ENCODE data around the gene RUFY1. TPM values are rescaled to one million over a fixed set of nuclear protein-coding genes. Genes with fewer than 3 reads are reported as not detected.
"Not testable (repeated sequence)": the region's sequence is repeated elsewhere in the genome, so short reads cannot be mapped to it uniquely, and the experiment has no call there.

The RUFY1 gene
- total RNA-seq, 1 donor from 2014 or later: 56.7 TPM

- TF ChIP-seq CTCF (IDR thresholded peaks at IDR 0.05): no peak
- intact Hi-C loops (cut with DNase I): no loop called here
- H3K4me1 ChIP-seq: peaks cover 20% of the 10 kb centered on the region
- H3K4me3 ChIP-seq: no peak overlapping the region
- no peak overlapping the region for H3K27ac ChIP-seq
- H3K9me3 ChIP-seq: no peaks in the 10 kb centered on the region
- no peaks in the 10 kb centered on the region for H3K36me3 ChIP-seq
- DNase-seq: no peak
- no peak for ATAC-seq
- no peaks in the 10 kb centered on the region for H3K27me3 ChIP-seq
Measured at GRCh38 chr5:179554981-179555380, 4.6 kb downstream of the RUFY1 start.

GRCh38 chr5:179558261-179558799, 8.0 kb downstream of the RUFY1 start:
- intact Hi-C loops (cut with DNase I); H3K27me3 ChIP-seq; DNase-seq; H3K9me3 ChIP-seq; ATAC-seq: not testable (repeated sequence)
- Histone ChIP-seq H3K4me1 (peaks cover 13% of the 10 kb centered on the region), H3K36me3 (peaks cover 25% of the 10 kb centered on the region), H3K4me3 (peak overlapping the region; percentile 50), H3K27ac (peak overlapping the region; percentile 77)

- Histone ChIP-seq H3K36me3 (peaks cover 31% of the 10 kb centered on the region), H3K4me3 (peak overlapping the region; percentile 50), H3K27me3 (no peaks in the 10 kb centered on the region), H3K4me1 (peaks cover 13% of the 10 kb centered on the region), H3K27ac (peak overlapping the region; percentile 77), H3K9me3 (no peaks in the 10 kb centered on the region)
- intact Hi-C loops (cut with DNase I): no loop called here
- no peak for ATAC-seq
- DNase-seq: peak; percentile 70
- no peak for TF ChIP-seq CTCF (IDR thresholded peaks at IDR 0.05)
Measured at GRCh38 chr5:179558932-179559283, 8.6 kb downstream of the RUFY1 start.

GRCh38 chr5:179559284-179560252, 9.2 kb downstream of the RUFY1 start:
- ATAC-seq (peak; percentile 100), DNase-seq (peak; percentile 99)
- H3K36me3 ChIP-seq: peaks cover 37% of the 10 kb centered on the region
- peak overlapping the region; percentile 50 for H3K4me3 ChIP-seq
- peaks cover 13% of the 10 kb centered on the region for H3K4me1 ChIP-seq
- H3K27ac ChIP-seq: peak overlapping the region; percentile 77
- intact Hi-C loops (cut with DNase I): no loop called here
- peak; percentile 7 for TF ChIP-seq CTCF (IDR thresholded peaks at IDR 0.05)
- H3K27me3 ChIP-seq: no peaks in the 10 kb centered on the region
- no peaks in the 10 kb centered on the region for H3K9me3 ChIP-seq

GRCh38 chr5:179564526-179564925, 14.2 kb downstream of the RUFY1 start:
- Histone ChIP-seq H3K4me1 (peaks cover 10% of the 10 kb centered on the region), H3K27ac (no peak overlapping the region), H3K27me3 (no peaks in the 10 kb centered on the region), H3K4me3 (no peak overlapping the region), H3K9me3 (no peaks in the 10 kb centered on the region), H3K36me3 (peaks cover 87% of the 10 kb centered on the region)
- DNase-seq (no peak), ATAC-seq (no peak)
- TF ChIP-seq CTCF (IDR thresholded peaks at IDR 0.05): no peak
- intact Hi-C loops (cut with DNase I): no loop called here

GRCh38 chr5:179568721-179569120, 18.4 kb downstream of the RUFY1 start:
- no peak overlapping the region for H3K4me3 ChIP-seq
- H3K27ac ChIP-seq: no peak overlapping the region
- no peaks in the 10 kb centered on the region for H3K27me3 ChIP-seq
- DNase-seq (no peak), ATAC-seq (no peak)
- H3K9me3 ChIP-seq: no peaks in the 10 kb centered on the region
- intact Hi-C loops (cut with DNase I): no loop called here
- TF ChIP-seq CTCF (IDR thresholded peaks at IDR 0.05): no peak
- H3K36me3 ChIP-seq: peaks cover 100% of the 10 kb centered on the region
- H3K4me1 ChIP-seq: peaks cover 5% of the 10 kb centered on the region
